Stimulated activated CD8-positive, alpha-beta memory T cell treated with anti-CD3 and anti-CD28 coated beads, Interleukin-2, amount 100 ng/mL, for 48 hours (primary cell): Measurements from ENCODE around the gene PCDH15.
"Not testable (repeated sequence)": the region's sequence is repeated elsewhere in the genome, so short reads cannot be mapped to it uniquely, and the experiment has no call there.

ENCODE experiments used
- DNase-seq, 2 donors: peaks; one replicate each; pipeline ENCODE4 v3.0.0-alpha.2; 2020; ENCODE audit warnings: low read depth in 2 of 2

The PCDH15 gene

DNA sequence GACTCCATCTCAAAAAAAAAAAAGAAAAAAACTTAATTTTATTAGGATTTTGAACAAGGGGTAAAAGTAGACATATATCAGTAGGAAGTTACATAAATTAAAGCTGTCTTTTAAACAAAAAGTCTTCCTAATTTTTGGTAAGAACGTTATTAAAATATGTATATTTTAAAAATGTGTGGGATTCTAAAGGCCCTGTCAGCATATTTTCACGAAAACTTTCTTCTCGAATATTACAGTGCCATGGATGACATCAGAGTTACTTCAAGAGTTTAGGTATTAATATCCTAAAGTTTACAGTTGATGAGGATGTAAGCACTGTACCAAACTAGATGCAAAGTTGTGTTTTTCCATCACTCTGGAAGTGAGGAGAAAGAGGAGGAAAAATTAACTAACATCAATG, 820.8 kb downstream of the PCDH15 start:
- no peak for DNase-seq

DNA sequence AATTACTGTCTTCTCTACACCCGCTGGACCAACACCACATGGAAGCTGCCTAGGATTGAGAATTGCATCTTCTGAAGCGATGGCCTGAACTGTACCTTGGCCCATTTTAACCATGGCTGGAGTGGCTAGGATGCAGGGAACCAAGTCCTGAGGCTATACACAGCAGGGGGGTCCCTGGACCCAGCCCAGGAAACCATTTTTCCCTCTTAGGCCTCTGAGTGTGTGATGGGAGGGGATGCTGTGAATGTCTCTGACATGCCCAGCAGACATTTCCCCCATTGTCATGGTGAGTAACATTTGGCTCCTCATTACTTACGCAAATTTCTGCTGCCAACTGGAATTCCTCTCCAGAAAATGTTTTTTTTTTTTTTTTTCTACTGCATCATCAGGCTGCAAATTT, 822.7 kb downstream of the PCDH15 start:
- no peak for DNase-seq

DNA sequence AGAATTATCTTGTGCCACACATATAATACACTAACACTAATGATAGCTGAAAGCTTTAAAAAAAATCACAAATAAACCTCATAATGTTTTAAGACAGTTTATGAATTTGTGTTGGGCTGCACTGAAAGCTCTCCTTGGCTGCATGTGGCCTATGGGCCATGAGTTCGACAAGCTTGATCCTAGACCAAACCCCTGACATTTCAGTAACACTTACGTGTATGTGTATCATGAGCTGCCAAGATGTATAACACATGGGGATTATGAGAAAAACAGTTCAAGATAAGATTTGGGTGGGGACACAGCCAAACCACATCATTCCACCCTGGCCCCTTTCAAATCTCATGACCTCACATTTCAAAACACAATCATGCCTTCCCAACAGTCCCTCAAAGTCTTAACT, 823.8 kb downstream of the PCDH15 start:
- no peak for DNase-seq

DNA sequence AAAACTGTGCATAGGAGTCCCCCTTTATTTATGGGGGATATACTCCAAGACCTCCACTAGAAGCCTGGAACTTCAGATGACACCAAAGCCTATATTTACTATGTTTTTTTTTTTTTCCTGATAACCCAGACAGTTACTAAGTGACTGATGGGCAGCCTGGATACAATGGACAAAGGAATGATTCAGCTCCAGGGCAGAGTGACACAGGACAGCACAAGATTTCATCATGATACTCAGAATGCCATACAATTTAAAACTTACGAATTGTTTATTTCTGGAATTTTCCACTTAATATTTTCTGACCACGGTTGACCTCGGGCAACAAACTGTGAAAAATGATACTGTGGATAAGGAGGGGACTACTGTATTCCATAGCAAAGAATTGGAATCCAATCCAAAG, 843.6 kb downstream of the PCDH15 start:
- DNase-seq, result no peak

DNA sequence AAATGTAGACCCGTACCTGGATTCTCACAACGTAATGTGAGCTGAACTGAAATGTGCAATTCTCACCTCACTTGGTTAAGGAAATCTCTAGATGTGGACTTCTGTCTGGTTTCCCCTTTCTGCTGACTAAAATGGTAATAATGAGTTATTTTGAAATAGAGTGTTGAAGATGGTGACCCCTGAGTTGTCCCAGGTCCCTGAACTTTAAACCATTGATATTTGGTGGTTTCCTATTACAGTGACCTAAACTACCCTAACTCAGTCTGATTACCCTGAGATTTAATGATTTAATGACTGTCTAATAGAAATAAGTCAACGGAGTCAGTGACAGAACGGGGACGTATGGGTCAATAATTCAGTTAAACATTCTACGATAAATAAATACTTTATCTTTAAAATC, 845.9 kb downstream of the PCDH15 start:
- DNase-seq, result no peak

DNA sequence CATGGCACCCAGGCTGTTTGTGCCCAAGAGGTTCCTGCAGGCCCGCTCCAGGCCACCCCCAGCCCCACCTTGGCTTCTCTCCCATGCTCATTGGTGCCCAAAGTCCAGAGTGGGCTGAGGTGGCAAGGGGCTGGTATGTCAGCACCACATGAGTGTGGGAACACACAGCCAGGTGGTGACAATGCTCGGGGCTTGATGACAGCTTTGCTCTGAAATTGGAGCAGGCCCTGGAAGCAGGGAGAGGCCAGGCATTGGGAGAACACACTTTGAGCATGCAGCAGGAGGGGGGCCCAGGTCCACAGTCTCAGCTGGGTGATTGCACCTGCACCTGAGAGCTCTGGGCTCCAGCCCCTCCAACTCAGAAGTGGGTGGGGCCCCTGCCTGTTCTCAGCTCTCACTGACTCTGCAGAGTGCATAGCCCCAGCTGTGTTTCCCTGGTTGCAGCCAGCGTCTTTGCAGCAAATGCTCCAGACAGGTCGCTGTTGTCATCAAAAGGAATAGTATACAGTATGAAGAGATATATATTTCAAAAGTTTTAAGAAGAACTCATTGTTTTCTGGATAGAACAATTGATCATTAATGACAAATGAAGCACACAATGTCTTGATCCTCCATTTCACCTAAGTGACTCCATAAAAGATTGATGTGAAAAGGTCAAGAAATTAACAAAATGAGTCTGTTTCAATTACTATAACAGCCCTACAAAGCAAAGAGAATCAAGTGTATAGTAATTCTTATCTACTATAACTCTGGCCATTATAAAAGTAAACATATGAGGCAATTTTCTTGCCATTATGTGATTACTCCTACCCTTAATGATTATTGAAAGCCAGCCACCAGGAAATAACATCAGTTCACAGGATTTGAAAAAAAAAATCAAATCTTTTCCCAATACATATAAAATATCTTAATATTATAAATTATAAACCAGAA, 848.1 kb downstream of the PCDH15 start:
- DNase-seq, result no peak

DNA sequence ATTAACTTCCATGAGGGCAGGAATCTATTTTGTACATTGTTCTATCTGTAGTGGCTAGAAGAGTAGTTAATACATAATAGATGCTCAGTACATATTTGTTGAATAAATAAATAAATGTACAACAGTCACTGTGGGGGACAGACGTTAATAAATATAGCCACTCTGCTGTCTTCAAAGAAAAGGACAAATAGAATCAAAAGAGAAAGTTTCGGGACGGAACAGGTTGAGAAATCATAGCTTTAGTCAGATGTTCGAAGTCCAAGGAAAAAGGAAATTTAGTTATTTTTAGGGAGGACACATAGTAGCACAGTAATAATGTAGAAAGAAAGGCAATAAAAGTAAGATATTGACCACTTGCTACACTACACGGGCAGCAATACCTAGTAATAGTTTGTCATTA, 861.4 kb downstream of the PCDH15 start:
- no peak for DNase-seq

DNA sequence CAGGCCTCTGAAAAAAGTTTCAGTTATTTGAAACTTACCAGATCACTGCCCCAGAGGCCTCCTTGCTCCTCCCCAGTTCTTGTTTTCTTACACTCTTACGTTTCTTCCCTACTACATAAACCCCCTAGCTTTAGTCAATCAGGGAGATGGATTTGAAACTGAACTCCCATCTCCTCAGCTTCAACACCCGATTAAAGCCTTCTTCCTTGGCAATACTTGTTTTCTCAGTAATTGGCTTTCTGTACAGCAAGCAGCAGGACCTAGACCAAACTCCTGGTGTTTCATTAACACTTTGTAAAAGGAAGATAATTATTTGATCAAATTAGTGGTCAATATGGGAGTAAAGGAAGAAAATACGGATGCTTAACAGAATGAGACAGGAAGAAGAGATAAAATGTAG, 870.4 kb downstream of the PCDH15 start:
- no peak for DNase-seq

DNA sequence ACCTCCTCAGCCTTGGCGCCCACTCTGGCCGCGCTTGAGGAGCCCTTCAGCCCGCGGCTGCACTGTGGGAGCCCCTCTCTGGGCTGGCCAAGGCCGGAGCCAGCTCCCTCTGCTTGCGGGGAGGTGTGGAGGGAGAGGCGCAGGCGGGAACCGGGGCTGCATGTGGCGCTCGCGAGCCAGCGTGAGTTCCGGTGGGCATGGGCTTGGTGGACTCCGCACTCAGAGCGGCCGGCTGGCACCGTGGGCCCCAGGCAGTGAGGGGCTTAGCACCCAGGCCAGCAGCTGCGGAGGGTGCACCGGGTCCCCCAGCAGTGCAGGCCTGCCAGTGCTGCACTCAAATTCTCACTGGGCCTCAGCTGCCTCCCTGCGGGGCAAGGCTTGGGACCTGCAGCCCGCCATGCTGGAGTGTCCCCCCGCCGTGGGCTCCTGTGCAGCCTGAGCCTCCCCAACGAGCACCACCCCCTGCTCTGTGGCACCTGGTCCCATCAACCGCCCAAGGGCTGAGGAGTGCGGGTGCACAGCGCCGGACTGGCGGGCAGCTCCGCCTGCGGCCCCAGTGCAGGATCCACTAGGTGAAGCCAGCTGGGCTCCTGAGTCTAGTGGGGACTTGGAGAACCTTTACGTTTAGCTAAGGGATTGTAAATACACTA, 876.9 kb downstream of the PCDH15 start:
- not testable (repeated sequence) for DNase-seq

DNA sequence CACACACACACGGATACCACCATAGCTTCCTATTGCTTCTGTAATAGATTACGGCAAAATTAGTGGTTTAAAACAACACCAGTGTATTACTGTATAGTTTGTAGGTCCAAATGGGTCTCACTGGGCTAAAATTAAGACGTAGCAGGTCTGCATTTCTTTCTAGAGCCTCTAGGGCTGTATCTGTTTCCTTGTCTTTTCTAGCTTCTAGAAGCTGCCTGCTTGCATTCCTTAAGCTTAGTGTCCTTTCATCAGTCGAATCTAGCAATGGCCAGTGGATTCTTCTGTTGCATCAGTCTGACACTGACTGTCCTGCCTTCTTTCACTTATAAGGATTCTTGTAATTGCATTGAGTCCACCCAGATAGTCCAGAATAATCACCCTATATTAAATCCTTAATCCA, 882.3 kb downstream of the PCDH15 start:
- DNase-seq, result no peak

DNA sequence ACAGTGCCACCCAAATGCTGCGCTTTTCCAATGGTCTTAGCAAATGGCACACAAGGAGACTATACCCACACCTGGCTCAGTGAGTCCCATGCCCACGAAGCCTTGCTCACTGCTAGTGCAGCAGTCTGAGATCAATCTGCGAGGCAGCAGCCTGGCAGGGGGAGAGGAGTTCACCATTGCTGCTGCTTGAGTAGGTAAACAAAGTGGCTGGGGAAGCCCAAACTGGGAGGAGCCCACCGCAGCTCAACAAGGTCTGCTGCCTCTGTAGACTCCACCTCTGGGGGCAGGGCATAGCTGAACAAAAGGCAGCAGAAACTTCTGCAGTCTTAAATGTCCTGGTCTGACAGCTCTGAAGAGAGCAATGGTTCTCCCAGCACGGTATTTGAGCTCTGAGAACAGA, 891.2 kb downstream of the PCDH15 start:
- no peak for DNase-seq

DNA sequence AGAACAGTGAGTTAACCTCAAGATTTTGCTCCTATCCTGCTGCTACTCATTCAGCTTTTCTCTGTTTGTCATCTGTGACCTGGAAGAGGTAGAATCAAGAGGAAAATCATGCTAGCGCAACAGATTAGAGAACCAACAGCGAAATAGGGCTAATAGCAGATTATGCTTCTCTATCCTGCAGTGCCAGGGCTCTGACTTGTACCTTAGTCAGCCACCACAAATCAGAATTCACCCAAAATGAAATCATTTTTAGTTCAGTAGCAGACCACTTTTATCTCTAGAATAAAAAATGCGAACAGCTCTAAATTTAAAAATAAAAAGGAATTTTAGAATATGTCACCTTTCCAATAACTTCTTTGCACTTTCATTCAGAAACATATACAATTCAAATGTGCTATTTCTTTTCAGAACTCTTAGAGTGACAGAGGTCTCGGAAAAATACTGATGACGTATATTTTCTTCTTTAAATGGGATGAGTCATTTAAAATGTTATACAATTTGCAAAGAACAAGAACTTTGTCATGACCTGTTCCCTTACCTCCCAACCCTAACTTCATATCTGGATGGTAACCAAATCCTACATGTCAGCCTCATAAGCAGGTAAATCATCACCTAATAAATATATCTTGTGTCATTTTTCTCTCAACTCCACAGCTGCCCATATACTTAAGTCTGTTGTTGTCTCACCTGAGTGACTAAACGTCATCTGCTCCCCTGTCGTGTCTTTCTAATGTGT, 896.4 kb downstream of the PCDH15 start:
- no peak for DNase-seq

DNA sequence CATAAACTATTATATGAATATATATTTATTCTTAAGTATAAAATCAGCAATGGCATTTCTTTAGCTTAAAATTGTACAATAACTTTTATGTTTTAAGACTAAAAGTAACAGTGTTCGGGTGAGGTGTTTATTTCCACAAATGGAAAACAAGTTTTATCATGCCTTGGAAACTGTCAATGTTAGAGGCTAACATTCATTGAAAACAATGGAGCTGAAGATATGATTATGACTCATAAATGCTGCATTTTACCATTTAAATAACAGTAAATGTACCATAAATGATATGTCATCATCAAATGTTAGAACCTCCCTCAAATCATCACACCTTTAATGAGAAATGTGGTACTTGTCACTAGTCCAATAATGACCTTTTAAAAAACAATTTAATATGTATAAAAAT, 897.3 kb downstream of the PCDH15 start:
- no peak for DNase-seq

DNA sequence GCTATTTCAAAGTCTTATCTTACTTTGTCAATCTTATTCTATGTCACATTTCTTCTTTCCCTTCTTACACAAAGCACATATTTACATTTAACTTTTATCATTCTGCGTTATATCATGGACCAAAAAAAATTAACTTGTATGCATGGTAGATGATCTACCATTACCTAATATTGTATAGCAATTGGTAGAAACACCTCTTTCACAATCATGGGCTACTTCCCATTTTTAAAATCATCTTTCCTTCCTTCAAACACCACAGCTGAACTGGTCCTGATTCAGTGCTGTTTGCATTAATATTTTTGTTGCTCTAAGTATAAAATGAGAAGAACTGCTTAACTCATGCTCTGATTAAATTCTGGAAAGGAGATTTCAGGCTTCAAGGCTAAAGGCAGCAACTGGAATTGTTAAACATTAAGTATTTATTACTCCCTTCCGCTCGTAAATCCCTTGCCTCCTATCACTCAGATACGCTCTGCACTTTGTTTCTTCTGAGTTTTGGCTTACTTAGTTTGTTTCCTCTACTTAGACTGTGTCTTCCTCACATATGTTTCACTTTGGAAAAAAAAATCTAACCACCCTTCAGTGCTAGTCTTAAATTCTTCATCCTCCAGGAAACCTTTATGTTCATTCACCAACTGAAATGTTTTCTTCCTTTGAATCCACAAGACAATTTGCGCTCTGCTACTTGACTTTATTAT, 901.4 kb downstream of the PCDH15 start:
- DNase-seq, result no peak

DNA sequence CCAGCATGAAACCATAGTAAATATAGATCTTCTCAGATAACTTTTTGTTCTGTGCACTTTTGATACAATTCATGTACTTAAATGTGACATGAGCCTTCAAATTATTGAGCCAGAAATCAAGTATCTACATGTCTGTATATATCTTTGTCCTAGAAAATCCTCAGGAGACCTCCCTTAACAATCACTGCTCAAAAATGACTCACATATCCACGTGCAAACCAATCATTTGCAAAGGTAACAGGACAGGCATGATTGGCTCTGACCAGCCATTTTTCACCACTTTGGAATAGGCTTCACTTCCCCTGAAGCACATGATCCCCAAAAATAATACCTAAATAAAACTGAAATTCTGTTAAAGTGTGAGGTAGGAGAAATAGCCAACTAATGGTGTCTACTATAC, 902.5 kb downstream of the PCDH15 start:
- DNase-seq, result no peak

DNA sequence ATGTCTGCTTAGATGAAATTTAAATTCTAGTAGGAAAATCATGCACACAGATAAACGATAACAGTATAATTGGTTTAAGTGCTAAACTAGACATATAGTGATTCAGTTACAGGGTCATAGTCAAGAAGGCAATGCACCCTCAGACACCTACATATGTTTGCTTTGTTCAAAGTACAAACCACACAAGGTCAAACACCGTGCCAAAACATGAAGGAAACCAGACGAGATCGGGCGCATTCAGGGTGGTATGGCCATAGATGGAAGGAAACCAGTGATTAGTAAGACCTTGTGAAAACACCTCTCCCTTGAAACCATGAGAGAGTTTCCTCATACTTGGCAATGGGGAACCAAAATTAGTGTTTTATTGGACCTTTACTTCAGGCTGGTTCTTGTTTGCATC, 906.9 kb downstream of the PCDH15 start:
- DNase-seq, result no peak

DNA sequence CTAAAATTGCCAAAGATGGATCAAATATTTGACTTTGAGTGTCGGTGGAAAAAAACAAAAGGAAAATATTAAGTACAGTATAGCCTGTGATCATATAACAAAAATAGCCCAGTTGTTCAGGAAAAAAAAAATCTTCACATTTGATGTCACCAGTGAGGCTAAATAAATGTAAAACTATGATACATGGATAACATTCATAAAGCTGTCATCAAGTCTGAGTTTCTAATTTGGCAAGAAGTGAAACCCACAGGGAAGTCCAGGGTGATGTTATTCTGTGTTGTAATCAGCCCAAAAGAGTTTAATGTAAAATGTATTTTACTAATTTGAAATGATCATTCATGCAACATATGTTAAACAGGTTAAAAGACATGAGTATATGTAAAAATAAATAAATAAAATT, 908.0 kb downstream of the PCDH15 start:
- no peak for DNase-seq

DNA sequence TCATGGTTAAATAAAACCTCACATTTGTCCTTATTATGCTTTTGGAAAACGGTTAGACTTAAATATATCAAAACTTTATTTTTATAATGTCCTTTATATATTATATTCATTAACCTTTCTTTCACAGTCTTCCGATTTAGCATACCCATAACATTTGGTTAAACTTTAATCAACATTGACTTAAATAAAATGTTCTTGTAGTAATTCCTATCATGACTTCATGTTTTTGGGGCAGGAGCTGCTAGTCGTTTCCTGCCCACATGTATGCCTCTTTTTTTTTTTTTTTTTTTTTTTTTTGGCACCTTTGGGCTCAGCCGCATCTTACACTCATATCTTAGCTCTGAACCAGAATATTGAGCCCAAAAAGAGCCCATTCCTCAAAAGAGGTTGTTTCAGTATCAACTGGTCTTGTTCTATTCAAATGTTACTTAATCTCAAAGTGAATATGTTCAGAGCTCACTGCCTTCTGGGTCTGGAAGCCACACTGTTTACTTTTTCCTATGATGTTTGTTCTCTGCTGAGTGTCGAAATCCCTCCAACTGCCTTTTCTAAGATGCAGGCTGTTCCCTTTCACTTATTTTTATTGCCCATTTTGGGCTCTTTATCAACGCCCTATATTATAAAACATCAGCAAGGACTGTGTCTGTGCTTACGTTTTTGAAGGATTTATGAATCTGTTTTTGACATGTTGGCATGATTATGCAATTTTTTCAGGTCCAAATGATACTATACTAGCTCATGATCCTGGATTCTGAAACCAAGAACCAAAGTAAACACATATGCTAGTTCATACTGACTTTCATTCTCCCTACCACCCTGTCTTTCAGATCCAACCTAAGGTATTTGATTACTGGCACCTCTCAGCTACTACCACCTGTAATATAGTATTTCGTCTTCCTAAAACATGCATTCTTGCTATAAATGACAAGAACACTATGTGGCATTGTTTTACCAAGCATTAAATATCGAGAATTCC, 914.4 kb downstream of the PCDH15 start:
- DNase-seq, result no peak

DNA sequence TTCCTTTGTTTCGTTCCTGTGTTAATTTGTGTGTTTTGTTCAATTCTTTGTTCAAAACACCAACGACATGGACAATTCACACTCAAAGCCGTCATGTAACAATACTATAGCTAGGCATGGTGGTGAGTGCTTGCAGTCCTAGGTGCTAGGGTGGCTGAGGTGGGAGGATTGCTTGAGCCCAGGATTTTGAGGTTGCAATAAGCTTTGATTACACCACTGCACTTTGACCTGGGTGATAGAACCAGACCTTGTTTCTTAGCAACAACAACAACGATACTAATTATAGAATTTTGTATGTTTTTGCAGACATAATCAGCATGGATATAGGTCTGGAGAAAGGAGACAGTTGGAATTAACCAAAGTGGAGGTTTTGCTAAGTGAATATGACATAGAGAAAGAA, 936.2 kb downstream of the PCDH15 start:
- DNase-seq, result no peak

DNA sequence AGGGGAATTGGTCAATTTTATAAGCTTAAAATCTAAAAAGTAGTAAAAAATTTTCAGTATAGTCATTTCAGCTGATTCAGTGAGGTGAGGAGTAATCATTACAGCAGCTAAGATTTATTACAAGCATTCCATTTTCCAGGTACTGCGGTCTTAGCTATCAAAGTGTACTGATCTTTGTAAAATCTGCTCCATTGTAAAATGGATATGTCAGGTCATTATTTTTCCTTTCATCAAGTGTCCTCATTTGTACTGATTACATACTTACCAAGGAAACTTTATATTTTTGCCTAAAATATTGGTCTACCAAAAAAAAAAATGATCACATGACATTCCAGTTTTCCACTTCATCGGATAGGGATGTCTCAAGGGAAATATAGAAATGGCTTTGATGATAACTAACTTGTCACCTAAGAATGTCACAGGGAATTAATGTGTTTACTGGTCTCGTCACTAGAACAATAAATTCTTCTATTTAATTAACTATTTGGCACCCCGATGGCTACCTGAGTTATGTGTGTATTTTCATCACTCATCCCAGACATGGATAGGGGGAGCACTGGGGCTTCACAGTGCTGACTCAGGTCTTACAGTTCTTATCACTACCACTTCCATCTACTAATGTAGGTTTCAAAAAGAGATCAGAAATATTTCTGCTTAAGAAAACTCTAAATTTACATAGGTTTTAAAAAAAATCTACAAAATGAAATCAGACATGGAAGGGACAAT, 948.4 kb downstream of the PCDH15 start:
- no peak for DNase-seq
